ENCODE results near the gene LIN7B. TPM values are rescaled to one million over a fixed set of nuclear protein-coding genes. Genes with fewer than 3 reads are reported as not detected.

The LIN7B gene
- total RNA-seq, 4 donors from 2014 or later = 25.7 to 97.9 (median 34.0) TPM

DNA sequence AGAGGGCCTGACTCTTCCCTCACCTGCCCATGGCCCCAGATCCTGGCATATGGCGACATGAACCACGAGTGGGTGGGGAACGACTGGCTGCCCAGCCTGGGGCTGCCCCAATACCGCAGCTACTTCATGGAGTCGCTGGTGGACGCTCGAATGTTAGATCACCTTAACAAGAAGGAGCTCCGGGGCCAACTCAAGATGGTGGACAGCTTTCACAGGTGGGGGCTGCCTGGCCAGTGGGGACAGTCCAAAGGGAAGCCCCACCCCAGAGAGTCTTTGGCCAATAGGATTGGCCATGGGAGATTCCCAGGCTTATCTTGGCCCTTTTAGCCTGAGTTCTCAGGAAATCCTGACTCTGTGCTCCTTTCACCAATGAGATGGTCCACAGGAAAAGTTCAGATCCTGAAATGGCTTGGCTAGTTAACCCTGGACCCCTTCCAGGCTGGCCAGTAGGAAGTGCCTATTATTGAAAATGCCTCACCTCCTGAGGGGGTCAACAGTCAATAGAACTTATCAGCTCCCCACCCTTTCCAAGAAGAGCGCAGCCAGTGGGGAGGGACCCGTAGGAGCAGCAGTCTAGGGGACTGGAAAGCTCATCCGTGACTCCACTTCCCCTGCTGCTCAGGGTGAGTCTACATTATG is 34.0 kb downstream of the LIN7B start:
- Histone ChIP-seq H3K9me3 (no peaks in the 10 kb centered on the region), H3K27me3 (no peaks in the 10 kb centered on the region), H3K4me1 (peaks cover 24 to 54% of the 10 kb centered on the region in 2 donors), H3K27ac (peak overlapping the region; percentile 99 to 100 (median 99)), H3K36me3 (no peaks in the 10 kb centered on the region), H3K4me3 (peak overlapping the region; percentile 64 to 87 (median 83))
- in situ Hi-C loops (cut with MboI; ENCODE audit: low sequenced_read_pairs in 4 of 4) = loop anchor here in 2 of 4 donors (5.0 kb wide), 1 partner anchor 51 kb away; no protein-coding TSS in a partner anchor
- intact Hi-C loops (cut with DNase I; ENCODE audit: low total_unique reads) = no loop called here
- ATAC-seq (no peak), DNase-seq (no peak)
- TF ChIP-seq, protein P1, sequence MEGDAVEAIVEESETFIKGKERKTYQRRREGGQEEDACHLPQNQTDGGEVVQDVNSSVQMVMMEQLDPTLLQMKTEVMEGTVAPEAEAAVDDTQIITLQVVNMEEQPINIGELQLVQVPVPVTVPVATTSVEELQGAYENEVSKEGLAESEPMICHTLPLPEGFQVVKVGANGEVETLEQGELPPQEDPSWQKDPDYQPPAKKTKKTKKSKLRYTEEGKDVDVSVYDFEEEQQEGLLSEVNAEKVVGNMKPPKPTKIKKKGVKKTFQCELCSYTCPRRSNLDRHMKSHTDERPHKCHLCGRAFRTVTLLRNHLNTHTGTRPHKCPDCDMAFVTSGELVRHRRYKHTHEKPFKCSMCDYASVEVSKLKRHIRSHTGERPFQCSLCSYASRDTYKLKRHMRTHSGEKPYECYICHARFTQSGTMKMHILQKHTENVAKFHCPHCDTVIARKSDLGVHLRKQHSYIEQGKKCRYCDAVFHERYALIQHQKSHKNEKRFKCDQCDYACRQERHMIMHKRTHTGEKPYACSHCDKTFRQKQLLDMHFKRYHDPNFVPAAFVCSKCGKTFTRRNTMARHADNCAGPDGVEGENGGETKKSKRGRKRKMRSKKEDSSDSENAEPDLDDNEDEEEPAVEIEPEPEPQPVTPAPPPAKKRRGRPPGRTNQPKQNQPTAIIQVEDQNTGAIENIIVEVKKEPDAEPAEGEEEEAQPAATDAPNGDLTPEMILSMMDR (IDR thresholded peaks at IDR 0.05 in 4 of 5, conservative IDR thresholded peaks at IDR 0.05 in 1 of 5) = no peak
- no peak for TF ChIP-seq POLR2A (IDR thresholded peaks at IDR 0.05)

DNA sequence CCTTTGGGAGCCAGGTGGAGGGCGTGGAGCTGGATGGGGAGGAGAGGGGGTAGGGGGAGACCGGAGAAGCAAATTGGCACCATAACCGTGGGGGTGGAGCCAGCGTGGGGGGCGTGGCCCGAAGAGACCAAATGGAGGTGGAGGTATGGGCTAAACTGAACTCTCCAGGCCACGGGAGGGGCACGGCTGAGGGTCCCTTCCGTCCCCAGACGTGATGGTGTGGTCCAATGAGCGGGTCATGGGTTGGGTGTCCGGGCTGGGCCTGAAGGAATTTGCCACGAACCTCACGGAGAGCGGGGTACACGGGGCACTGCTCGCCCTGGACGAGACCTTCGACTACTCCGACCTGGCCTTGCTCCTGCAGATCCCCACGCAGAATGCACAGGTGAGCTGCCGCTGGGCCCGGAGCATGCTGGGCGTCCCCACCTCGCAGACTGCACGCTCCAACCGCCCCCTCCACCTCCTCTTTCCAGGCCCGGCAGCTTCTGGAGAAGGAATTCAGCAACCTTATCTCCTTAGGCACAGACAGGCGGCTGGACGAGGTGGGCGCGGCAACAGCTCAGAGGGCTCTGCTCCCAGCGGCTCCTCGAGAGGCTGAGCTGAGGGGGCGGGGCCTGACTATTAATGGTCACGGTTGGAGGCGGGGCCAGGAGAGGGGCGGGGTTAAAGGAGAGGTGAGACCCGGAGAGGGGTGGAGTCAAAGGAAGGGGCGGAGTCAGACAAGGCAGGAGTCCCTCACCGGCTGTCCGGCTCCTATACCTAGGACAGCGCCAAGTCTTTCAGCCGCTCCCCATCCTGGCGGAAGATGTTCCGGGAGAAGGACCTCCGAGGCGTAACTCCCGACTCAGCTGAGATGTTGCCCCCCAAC is 34.8 kb downstream of the LIN7B start:
- Histone ChIP-seq H3K9me3 (no peaks in the 10 kb centered on the region), H3K27ac (peak overlapping the region; percentile 99 to 100 (median 99)), H3K27me3 (no peaks in the 10 kb centered on the region), H3K4me3 (peak overlapping the region; percentile 64 to 87 (median 83)), H3K36me3 (no peaks in the 10 kb centered on the region), H3K4me1 (peaks cover 29 to 60% of the 10 kb centered on the region in 2 donors)
- DNase-seq (peak; percentile 96 to 98), ATAC-seq (peak; percentile 68 to 70)
- in situ Hi-C loops (cut with MboI; ENCODE audit: low sequenced_read_pairs in 4 of 4) (loop anchor here in 2 of 4 donors (5.0 kb wide), 1 partner anchor 52 kb away; no protein-coding TSS in a partner anchor), intact Hi-C loops (cut with DNase I; ENCODE audit: low total_unique reads) (no loop called here)
- TF ChIP-seq, protein P1 (IDR thresholded peaks at IDR 0.05 in 4 of 5, conservative IDR thresholded peaks at IDR 0.05 in 1 of 5) = no peak
- TF ChIP-seq POLR2A (IDR thresholded peaks at IDR 0.05) = peak; percentile 64 to 79

DNA sequence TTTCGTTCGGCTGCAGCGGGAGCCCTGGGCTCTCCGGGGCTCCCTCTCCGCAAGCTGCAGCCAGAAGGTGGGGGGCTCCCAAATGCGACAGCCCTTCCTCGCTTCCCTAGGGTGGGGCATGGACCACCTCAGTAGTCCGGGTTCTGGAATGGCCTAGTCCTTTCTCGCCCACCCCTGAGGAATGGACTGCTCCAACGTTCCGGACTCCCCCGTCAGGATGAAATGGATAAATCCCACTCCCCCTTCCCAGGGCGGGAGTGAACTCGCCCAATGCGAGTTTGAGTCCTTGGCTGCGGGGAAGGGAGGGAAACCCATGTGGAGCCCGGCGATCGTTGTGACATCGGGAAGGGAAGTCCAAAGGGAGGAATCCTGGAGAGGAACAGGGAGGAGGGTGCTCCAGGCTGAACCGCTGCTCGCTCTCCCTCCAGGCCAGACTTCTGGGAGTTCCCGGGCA is 35.5 kb downstream of the LIN7B start:
- no peaks in the 10 kb centered on the region for H3K36me3 ChIP-seq
- H3K27me3 ChIP-seq = no peaks in the 10 kb centered on the region
- peak overlapping the region; percentile 99 to 100 (median 99) for H3K27ac ChIP-seq
- peak overlapping the region; percentile 64 to 87 (median 83) for H3K4me3 ChIP-seq
- TF ChIP-seq, protein P1 (IDR thresholded peaks at IDR 0.05 in 4 of 5, conservative IDR thresholded peaks at IDR 0.05 in 1 of 5) = no peak
- no peak for TF ChIP-seq POLR2A (IDR thresholded peaks at IDR 0.05)
- H3K9me3 ChIP-seq = no peaks in the 10 kb centered on the region
- ATAC-seq = peak; percentile 33 to 42
- H3K4me1 ChIP-seq = peaks cover 29 to 62% of the 10 kb centered on the region in 2 donors
- DNase-seq = peak in 1 of 2 donors; percentile 72
- in situ Hi-C loops (cut with MboI; ENCODE audit: low sequenced_read_pairs in 4 of 4) (loop anchor here in 2 of 4 donors (5.0 kb wide), 1 partner anchor 52 kb away; no protein-coding TSS in a partner anchor), intact Hi-C loops (cut with DNase I; ENCODE audit: low total_unique reads) (loop anchor here (2.0 to 5.0 kb wide), 3 partner anchors 31 to 512 kb away; partner anchors contain the start of genes C19orf73, DBP, GYS1 and PPFIA3)

DNA sequence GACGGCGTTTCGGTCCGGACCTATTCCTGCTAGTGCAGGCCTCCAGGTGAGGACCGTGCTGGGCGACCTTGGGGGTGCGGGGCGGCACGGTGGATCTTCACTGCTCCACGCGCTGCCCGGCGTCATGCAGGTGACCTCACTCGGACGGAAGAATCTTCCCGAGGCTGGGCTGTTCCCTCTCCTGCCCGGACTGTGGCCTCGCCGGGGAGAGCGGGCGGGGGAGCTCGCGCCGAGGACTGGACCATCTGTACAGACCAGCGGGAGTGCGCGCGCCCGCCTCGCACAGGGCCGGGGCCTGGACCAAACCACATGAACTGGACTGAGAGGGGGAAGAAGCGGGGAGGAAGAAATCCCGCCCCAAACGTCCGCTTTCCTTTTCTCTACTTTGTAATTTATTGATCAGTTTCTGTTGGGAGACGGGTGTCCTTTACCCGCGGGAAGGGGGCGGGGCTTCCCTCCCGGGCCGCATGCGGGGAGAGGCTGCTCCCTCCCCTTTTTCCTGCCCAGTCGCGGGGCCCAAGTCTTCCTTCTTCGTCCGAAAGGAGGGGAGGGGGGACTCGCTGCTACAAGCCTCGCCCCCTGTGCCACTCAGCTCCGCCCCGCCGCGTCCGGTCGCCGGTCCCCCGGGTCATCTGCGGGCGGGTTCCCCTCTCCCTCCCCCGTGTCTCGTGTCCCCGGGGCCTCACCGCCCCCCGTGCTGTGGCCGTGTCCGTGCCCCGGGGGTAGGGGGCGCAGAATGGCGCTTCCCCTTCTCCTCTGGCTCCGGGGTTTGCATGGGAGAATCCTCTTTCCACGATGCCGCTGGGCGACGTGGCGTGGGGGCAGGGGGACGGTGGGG is 36.2 kb downstream of the LIN7B start:
- ATAC-seq = peak; percentile 34 to 43
- Histone ChIP-seq H3K27me3 (no peaks in the 10 kb centered on the region), H3K4me3 (peak overlapping the region; percentile 64 to 87 (median 83)), H3K9me3 (no peaks in the 10 kb centered on the region), H3K36me3 (no peaks in the 10 kb centered on the region), H3K27ac (peak overlapping the region; percentile 99 to 100 (median 99)), H3K4me1 (peaks cover 27 to 62% of the 10 kb centered on the region in 2 donors)
- TF ChIP-seq, protein P1 (IDR thresholded peaks at IDR 0.05 in 4 of 5, conservative IDR thresholded peaks at IDR 0.05 in 1 of 5) = no peak
- peak in 1 of 2 donors; percentile 48 for TF ChIP-seq POLR2A (IDR thresholded peaks at IDR 0.05)
- in situ Hi-C loops (cut with MboI; ENCODE audit: low sequenced_read_pairs in 4 of 4) (no loop called here), intact Hi-C loops (cut with DNase I; ENCODE audit: low total_unique reads) (loop anchor here (2.0 to 5.0 kb wide), 3 partner anchors 32 to 513 kb away; partner anchors contain the start of genes C19orf73, DBP, GYS1 and PPFIA3)
- peak; percentile 68 to 80 for DNase-seq
